Astrocyte (in vitro differentiated cells and primary cell): Measurements from ENCODE around the gene TP73.

Experiments used
- EZH2 ChIP-seq: IDR thresholded peaks from 2 replicates; pipeline ENCODE4 v1.6.1; 2012; ENCODE audit warnings: mild to moderate bottlenecking, low read length, inconsistent platforms; ENCODE audit not compliant: insufficient read depth
- TF ChIP-seq, protein P1 (sequence below): IDR thresholded peaks from 2 replicates; pipeline ENCODE4 v1.5.1; 2011; ENCODE audit warnings: low read depth, mild to moderate bottlenecking, inconsistent platforms, low read length, moderate library complexity; ENCODE audit not compliant: insufficient read depth

DNA sequence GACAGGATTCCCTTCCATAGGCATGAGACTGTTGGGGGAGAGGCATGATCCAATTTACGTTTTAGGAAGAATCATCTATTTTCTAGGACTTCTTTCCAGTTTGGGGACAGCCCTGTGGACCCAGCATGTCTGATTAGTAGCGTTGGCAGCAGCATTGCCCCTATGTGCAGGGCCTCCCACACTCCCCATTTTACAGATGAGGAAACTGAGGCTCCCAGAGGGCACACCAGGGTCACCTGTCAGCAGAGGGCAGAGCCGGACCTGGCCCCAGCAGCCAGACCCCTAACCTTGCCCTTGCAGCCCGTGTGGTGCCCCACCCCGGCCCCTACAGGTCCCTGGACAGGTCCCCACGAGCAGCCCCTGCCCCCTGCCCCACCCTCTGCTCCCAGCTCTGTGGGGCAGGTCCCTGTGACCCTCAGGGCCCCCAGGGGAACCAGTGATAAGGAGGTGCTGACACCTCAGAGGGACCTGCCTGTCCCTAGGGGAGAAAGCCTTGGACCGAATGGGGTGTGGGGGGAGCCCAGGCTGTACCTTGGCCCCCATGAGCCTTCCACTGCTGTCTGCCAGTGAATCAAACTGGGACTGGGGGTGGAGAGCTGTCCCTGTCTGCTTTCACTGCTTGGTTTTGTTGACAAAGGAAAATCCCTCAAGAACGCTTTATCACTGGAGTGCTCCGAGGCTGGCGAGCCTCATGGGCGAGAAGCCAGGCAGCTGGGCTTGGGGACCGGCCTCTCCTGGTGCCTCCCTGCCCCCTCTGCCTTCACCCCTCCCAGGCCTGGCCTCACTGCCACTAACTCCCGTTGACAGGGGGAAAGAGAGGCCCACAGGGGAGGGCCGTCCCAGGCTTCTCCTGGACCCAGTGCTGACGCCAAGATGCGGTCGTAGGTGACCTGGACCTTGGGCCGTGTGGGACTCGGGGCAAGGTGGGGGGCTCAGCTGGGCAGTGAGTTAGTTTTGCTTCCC is 60.5 kb downstream of the TP73 start:
- TF ChIP-seq, protein P1, sequence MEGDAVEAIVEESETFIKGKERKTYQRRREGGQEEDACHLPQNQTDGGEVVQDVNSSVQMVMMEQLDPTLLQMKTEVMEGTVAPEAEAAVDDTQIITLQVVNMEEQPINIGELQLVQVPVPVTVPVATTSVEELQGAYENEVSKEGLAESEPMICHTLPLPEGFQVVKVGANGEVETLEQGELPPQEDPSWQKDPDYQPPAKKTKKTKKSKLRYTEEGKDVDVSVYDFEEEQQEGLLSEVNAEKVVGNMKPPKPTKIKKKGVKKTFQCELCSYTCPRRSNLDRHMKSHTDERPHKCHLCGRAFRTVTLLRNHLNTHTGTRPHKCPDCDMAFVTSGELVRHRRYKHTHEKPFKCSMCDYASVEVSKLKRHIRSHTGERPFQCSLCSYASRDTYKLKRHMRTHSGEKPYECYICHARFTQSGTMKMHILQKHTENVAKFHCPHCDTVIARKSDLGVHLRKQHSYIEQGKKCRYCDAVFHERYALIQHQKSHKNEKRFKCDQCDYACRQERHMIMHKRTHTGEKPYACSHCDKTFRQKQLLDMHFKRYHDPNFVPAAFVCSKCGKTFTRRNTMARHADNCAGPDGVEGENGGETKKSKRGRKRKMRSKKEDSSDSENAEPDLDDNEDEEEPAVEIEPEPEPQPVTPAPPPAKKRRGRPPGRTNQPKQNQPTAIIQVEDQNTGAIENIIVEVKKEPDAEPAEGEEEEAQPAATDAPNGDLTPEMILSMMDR, result no peak
- TF ChIP-seq EZH2, result no peak
